HepG2 (cell line): Measurements from ENCODE around the gene CCL16. TPM values are rescaled to one million over a fixed set of nuclear protein-coding genes. Genes with fewer than 3 reads are reported as not detected.

ENCODE experiments used
- ATAC-seq: fragments of 200-7000 bp; cut with Tn5 transposase; 3 replicates; pipeline ENCODE4 v1.9.1; 2020; ENCODE audit warnings: mild to moderate bottlenecking, moderate library complexity
- BruUV-seq: library from RNA; stranded (reverse); fragments of 400-500 nt; replicated peaks from 2 replicates; lab custom pipeline; 2021; lab: Mats Ljungman, UMichigan
- CTCF ChIA-PET: fragments of 300-600 bp; formaldehyde crosslinking; extraction: SDS; loops from one replicate; lab custom pipeline; 2021; ENCODE audit warnings: low total read pairs, inconsistent platforms, low intra/inter-chr PET ratio; lab: Yijun Ruan, JAX
- POLR2A ChIA-PET: fragments of 350-600 bp; sonication (Branson Sonifier 250); formaldehyde crosslinking; loops from one replicate; lab custom pipeline; 2020; ENCODE audit warnings: antibody characterized with exemption, inconsistent platforms; lab: Yijun Ruan, JAX
- DNase-seq: peaks from one replicate; pipeline ENCODE4 v3.0.0-alpha.2; 2015; ENCODE audit warnings: low spot score
- FAIRE-seq: peaks from 3 replicates; lab custom pipeline; 2011; peaks lifted over from hg19 to GRCh38; lab: Jason Lieb, UNC
- H2AFZ ChIP-seq: one replicate; pipeline ENCODE4 v1.6.1; 2011; ENCODE audit warnings: low read length, inconsistent platforms
- H3K27ac ChIP-seq: fragments of 300-600 bp; 3 replicates; pipeline ENCODE4 v1.8.0; 2011; ENCODE audit warnings: mixed run types, mild to moderate bottlenecking, mixed read lengths, low read length, inconsistent platforms; ENCODE audit not compliant: insufficient read depth; ENCODE audit errors: extremely low read length
- H3K27me3 ChIP-seq, 2 experiments: fragments of 200-600 bp in 1 of 2; 2 replicates in 1 of 2; 3 replicates in 1 of 2; pipeline versions ENCODE4 v1.6.0 to v1.8.0; 2011; ENCODE audit warnings: low read length in 2 of 2, mild to moderate bottlenecking in 2 of 2, moderate library complexity in 2 of 2, inconsistent platforms in 1 of 2; ENCODE audit not compliant: insufficient read depth in 2 of 2, control insufficient read depth in 1 of 2
- H3K36me3 ChIP-seq, 2 experiments: fragments of 200-600 bp in 1 of 2; replicated peaks in 1 of 2; 2 replicates in 1 of 2; 3 replicates in 1 of 2; pipeline versions ENCODE4 v1.5.1 to v1.8.0; 2011; ENCODE audit warnings: low read length in 2 of 2, inconsistent platforms in 1 of 2; ENCODE audit not compliant: insufficient read depth in 2 of 2, control insufficient read depth in 1 of 2
- H3K4me1 ChIP-seq: 2 replicates; pipeline ENCODE4 v1.5.1; 2012; ENCODE audit warnings: low read length, inconsistent platforms; ENCODE audit not compliant: insufficient read depth
- H3K4me2 ChIP-seq: 2 replicates; pipeline ENCODE4 v1.6.0; 2011; ENCODE audit warnings: low read depth, low read length, inconsistent platforms
- H3K4me3 ChIP-seq, 3 experiments: fragments of 200-600 bp in 1 of 3; sonication (generic), shearing (Covaris generic) in 1 of 3; replicated peaks in 1 of 3; 2 replicates each; pipeline ENCODE4 v1.5.1; 2011 to 2016; ENCODE audit warnings: low read length in 3 of 3, inconsistent platforms in 2 of 3, low read depth in 2 of 3, mild to moderate bottlenecking in 2 of 3, control low read depth in 1 of 3, mixed read lengths in 1 of 3; ENCODE audit not compliant: insufficient read depth in 1 of 3
- H3K79me2 ChIP-seq: one replicate; pipeline ENCODE4 v1.6.1; 2011; ENCODE audit warnings: low read length, inconsistent platforms; ENCODE audit not compliant: insufficient read depth
- H3K9ac ChIP-seq: 2 replicates; pipeline ENCODE4 v1.6.0; 2011; ENCODE audit warnings: mild to moderate bottlenecking, low read depth, low read length, inconsistent platforms; ENCODE audit not compliant: insufficient read depth
- H3K9me3 ChIP-seq: 2 replicates; pipeline ENCODE4 v1.5.1; 2012; ENCODE audit warnings: mild to moderate bottlenecking, low read length
- H4K20me1 ChIP-seq: 2 replicates; pipeline ENCODE4 v1.6.0; 2011; ENCODE audit warnings: inconsistent platforms, mild to moderate bottlenecking, low read length, moderate library complexity; ENCODE audit not compliant: insufficient read depth
- CHD4 ChIP-seq: fragments of 200-600 bp; sonication (generic); IDR thresholded peaks from 2 replicates; pipeline ENCODE4 v1.7.0; 2017; ENCODE audit warnings: mild to moderate bottlenecking, low read length, borderline replicate concordance
- FOXC1 ChIP-seq: sonication (generic); formaldehyde crosslinking; IDR thresholded peaks from 2 replicates; pipeline ENCODE4 v1.8.0; 2022; ENCODE audit warnings: mild to moderate bottlenecking, missing genetic modification reagents, borderline replicate concordance
- HIVEP1 ChIP-seq: sonication (generic); formaldehyde crosslinking; IDR thresholded peaks from 2 replicates; pipeline ENCODE4 v1.4.0; 2020; ENCODE audit warnings: mild to moderate bottlenecking, missing genetic modification reagents
- MAFF ChIP-seq: IDR thresholded peaks from 2 replicates; pipeline ENCODE4 v1.6.1; 2011; ENCODE audit warnings: low read depth, low read length, improper control_type of control experiment
- MYC ChIP-seq: sonication (generic); formaldehyde crosslinking; IDR thresholded peaks from 2 replicates; pipeline ENCODE4 v1.9.0; 2021; ENCODE audit warnings: missing genetic modification reagents, borderline replicate concordance
- PHF5A ChIP-seq: IDR thresholded peaks from one replicate; pipeline ENCODE4 v1.6.1; 2018; ENCODE audit warnings: low read depth, missing genetic modification reagents; ENCODE audit not compliant: unreplicated experiment
- PPARG ChIP-seq: conservative IDR thresholded peaks from 2 replicates; pipeline ENCODE4 v1.6.1; 2016; ENCODE audit warnings: missing biosample characterization, missing genetic modification reagents
- RARG ChIP-seq: sonication (generic); formaldehyde crosslinking; IDR thresholded peaks from 2 replicates; pipeline ENCODE4 v1.4.0; 2020; ENCODE audit warnings: low read depth, mild to moderate bottlenecking, missing genetic modification reagents
- REST ChIP-seq, 2 experiments: IDR thresholded peaks; 2 replicates each; pipeline ENCODE4 v1.6.1; 2011 to 2012; ENCODE audit warnings: low read length in 2 of 2, borderline replicate concordance in 1 of 2, low read depth in 1 of 2, mild to moderate bottlenecking in 1 of 2, moderate library complexity in 1 of 2
- SP1 ChIP-seq, 2 experiments: fragments of 450-650 bp in 1 of 2; sonication (generic) in 1 of 2; formaldehyde crosslinking in 1 of 2; IDR thresholded peaks; 2 replicates each; pipeline versions ENCODE4 v1.4.0 to v1.6.1; 2016 to 2020; ENCODE audit warnings: missing genetic modification reagents in 1 of 2
- TCF7 ChIP-seq: sonication (generic); IDR thresholded peaks from 2 replicates; pipeline ENCODE4 v1.6.1; 2016; ENCODE audit warnings: antibody characterized with exemption, low read depth
- TFE3 ChIP-seq: IDR thresholded peaks from 2 replicates; pipeline ENCODE4 v1.6.1; 2016
- ZKSCAN1 ChIP-seq: fragments of 150-350 bp; IDR thresholded peaks from 2 replicates; pipeline ENCODE4 v1.6.1; 2014; ENCODE audit warnings: low read length
- ZMYM3 ChIP-seq: sonication (generic); formaldehyde crosslinking; IDR thresholded peaks from 2 replicates; pipeline ENCODE4 v1.5.1; 2020; ENCODE audit warnings: mild to moderate bottlenecking, missing genetic modification reagents
- ZNF205 ChIP-seq: IDR thresholded peaks from 2 replicates; pipeline ENCODE4 v1.6.1; 2018; ENCODE audit warnings: missing biosample characterization, missing genetic modification reagents
- ZNF30 ChIP-seq: sonication (generic); formaldehyde crosslinking; IDR thresholded peaks from 2 replicates; pipeline ENCODE4 v1.5.0; 2020; ENCODE audit warnings: mild to moderate bottlenecking, missing genetic modification reagents
- ZNF430 ChIP-seq: sonication (generic); formaldehyde crosslinking; IDR thresholded peaks from 2 replicates; pipeline ENCODE4 v1.9.0; 2021; ENCODE audit warnings: mild to moderate bottlenecking, missing genetic modification reagents
- ZNF580 ChIP-seq: IDR thresholded peaks from 2 replicates; pipeline ENCODE4 v1.6.1; 2016; ENCODE audit warnings: low read depth, borderline replicate concordance
- ZNF589 ChIP-seq: sonication (generic); formaldehyde crosslinking; conservative IDR thresholded peaks from 2 replicates; pipeline ENCODE4 v1.8.0; 2022; ENCODE audit warnings: mild to moderate bottlenecking, moderate library complexity, missing genetic modification reagents
- ZNF720 ChIP-seq: sonication (generic); formaldehyde crosslinking; IDR thresholded peaks from 2 replicates; pipeline ENCODE4 v1.4.0; 2020; ENCODE audit warnings: missing genetic modification reagents
- ZNF792 ChIP-seq: IDR thresholded peaks from 2 replicates; pipeline ENCODE4 v1.6.1; 2016
- ZNF816 ChIP-seq: sonication (generic); formaldehyde crosslinking; IDR thresholded peaks from 2 replicates; pipeline ENCODE4 v1.8.0; 2022; ENCODE audit warnings: missing genetic modification reagents, mild to moderate bottlenecking, borderline replicate concordance
- WGBS: methylation state at CpG from one replicate; pipeline ENCODE4 v1.1.6; 2017; ENCODE audit warnings: low lambda C conversion rate; 5-methylcytosine and 5-hydroxymethylcytosine counted together
- in situ Hi-C: cut with HindIII; loops from 2 replicates; pipeline ENCODE4 v1.10.0; 2017; ENCODE audit warnings: low pct_unique_long_range_greater_than_20kb; ENCODE audit not compliant: extremely low pct_ligation_motif_present
- intact Hi-C: fragments of 100-400 bp; cut with micrococcal nuclease; formaldehyde crosslinking; loops from one replicate; pipeline ENCODE4 v1.10.0; 2022; ENCODE audit not compliant: unreplicated experiment
- polyA plus RNA-seq, 8 experiments: library from polyadenylated mRNA; depleted of rRNA in 3 of 8; stranded (reverse) in 7 of 8; unstranded in 1 of 8; fragments of >200 nt; fragmentation: Illumina TruSeq in 4 of 8; extraction: Trizol in 4 of 8; gene quantifications; 2 replicates each; pipeline versions ENCODE4 v1.2.1 to v1.2.3, GENCODE V29; 2011 to 2016; ENCODE audit warnings: low read depth in 4 of 8, missing spikeins in 1 of 8, mixed read lengths in 1 of 8; ENCODE audit not compliant: insufficient read depth in 1 of 8
- total RNA-seq, 5 experiments: library from RNA; depleted of rRNA; stranded (reverse); fragments of >200 nt; fragmentation: Illumina TruSeq; extraction: Trizol; gene quantifications; 2 replicates each; pipeline ENCODE4 v1.2.3, GENCODE V29; 2016; ENCODE audit warnings: low read depth in 1 of 5

CCL16 gene
- total and polyA plus RNA-seq, 2 of the 13 experiments (the other 11 are each of a cell fraction or from before 2014, with no cell fraction given), result 2.0 to 14.7 TPM

GRCh38 chr17:35972945-35973332, 8.4 kb downstream of the CCL16 start:
- WGBS, result 2% methylated on average over 4 of the region's 4 CpGs
- no TSS peak for BruUV-seq
- Histone ChIP-seq H3K4me1 (peaks cover 100% of the 10 kb centered on the region), H3K9ac (peak overlapping the region; percentile 48), H2AFZ (no peak overlapping the region), H3K27me3 (no peaks in the 10 kb centered on the region), H3K79me2 (no peaks in the 10 kb centered on the region), H3K36me3 (no peaks in the 10 kb centered on the region), H3K27ac (peak overlapping the region; percentile 85), H3K9me3 (no peaks in the 10 kb centered on the region), H3K4me2 (peak overlapping the region; percentile 68), H4K20me1 (no peaks in the 10 kb centered on the region), H3K4me3 (peak overlapping the region in 1 of 3 experiments; percentile 40; a peak in 1 of 6 replicates)
- DNase-seq, result peak; percentile 92
- in situ Hi-C loops (loop anchor here (5.0 to 25.0 kb wide), 4 partner anchors 34 to 514 kb away; partner anchors contain the start of gene ZNHIT3), intact Hi-C loops (loop anchor here (1.0 kb wide), 2 partner anchors 8 to 28 kb away; partner anchors contain the start of genes CCL15 and CCL16)
- ATAC-seq, result peak; percentile 57
- POLR2A ChIA-PET, result interaction anchor here (0.7 to 5.9 kb wide), 14 partner anchors 9 to 211 kb away, joined by 3 to 197 read pairs (median 8); partner anchors contain the start of genes CCL15 and CCL16
- no peak for FAIRE-seq
- CTCF ChIA-PET, result no interaction called here
- no peak for TF ChIP-seq MAFF
- TF ChIP-seq FOXC1 (CRISPR knock-in tag), result no peak
- no peak for TF ChIP-seq TFE3 (CRISPR knock-in tag)
- TF ChIP-seq ZMYM3 (CRISPR knock-in tag), result no peak
- TF ChIP-seq PHF5A (CRISPR knock-in tag), result no peak
- no peak for TF ChIP-seq HIVEP1 (CRISPR knock-in tag)
- TF ChIP-seq REST (IDR thresholded peaks at IDR 0.05; ENCODE audit: borderline replicate concordance in 1 of 2, low read depth in 1 of 2, low read length in 2 of 2), result no peak
- TF ChIP-seq ZNF30 (CRISPR knock-in tag), result no peak
- TF ChIP-seq MYC, result no peak
- TF ChIP-seq ZNF816 (CRISPR knock-in tag), result no peak
- peak; percentile 9; the same call in 1 of the 2 replicates for TF ChIP-seq ZNF792 (CRISPR knock-in tag)
- TF ChIP-seq CHD4, result no peak
- TF ChIP-seq SP1 (IDR thresholded peaks at IDR 0.05), result no peak
- no peak for TF ChIP-seq SP1 (CRISPR knock-in tag; IDR thresholded peaks at IDR 0.05)
- TF ChIP-seq RARG (CRISPR knock-in tag), result no peak
- no peak for TF ChIP-seq ZNF580 (CRISPR knock-in tag)
- TF ChIP-seq ZKSCAN1, result no peak
- TF ChIP-seq ZNF720 (CRISPR knock-in tag), result no peak
- TF ChIP-seq PPARG (CRISPR knock-in tag), result peak; percentile 96
- TF ChIP-seq ZNF589 (CRISPR knock-in tag), result 0 out of 2 replicates have a peak, but pooled peaks have one; percentile 9
- no peak for TF ChIP-seq ZNF430 (CRISPR knock-in tag)
- TF ChIP-seq ZNF205 (CRISPR knock-in tag), result no peak
- TF ChIP-seq TCF7, result no peak
